GM13976 (cell line): ENCODE results near the gene COPS9.

Source experiments
- DNase-seq: peaks from one replicate; pipeline ENCODE4 v3.0.0; 2012; ENCODE audit warnings: low spot score
- in situ Hi-C: fragments of 300-500 bp; cut with MboI; formaldehyde crosslinking; loops from one replicate; pipeline ENCODE4 v1.12.0; 2022; ENCODE audit warnings: low sequenced_read_pairs, mixed read lengths, inconsistent platforms; ENCODE audit not compliant: unreplicated experiment
- TF ChIP-seq, protein P1 (sequence below): IDR thresholded peaks from 2 replicates; pipeline ENCODE4 v1.5.1; 2012; ENCODE audit warnings: borderline replicate concordance, mild to moderate bottlenecking; ENCODE audit not compliant: insufficient read depth; ENCODE audit errors: extremely low read depth, missing control alignments, control extremely low read depth

Gene COPS9

DNA sequence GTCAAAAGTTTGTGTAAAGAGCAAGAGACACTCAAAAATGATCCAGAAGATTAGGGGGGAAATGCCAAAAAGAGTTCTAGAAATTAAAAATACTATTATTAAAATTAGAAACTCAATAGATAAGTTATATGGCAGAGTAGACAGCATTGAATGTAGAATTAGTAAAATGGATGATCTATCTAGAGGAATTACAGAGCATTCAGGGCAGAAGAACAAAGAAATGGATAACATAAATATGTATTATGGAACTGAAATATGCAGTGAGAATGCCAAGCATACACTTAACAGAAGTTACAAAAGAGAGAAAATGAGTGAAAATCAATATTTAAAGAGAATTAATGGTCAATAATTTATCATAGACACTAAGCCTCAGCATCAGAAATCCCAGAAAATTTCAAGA is 49.5 kb downstream of the COPS9 start:
- TF ChIP-seq, protein P1, sequence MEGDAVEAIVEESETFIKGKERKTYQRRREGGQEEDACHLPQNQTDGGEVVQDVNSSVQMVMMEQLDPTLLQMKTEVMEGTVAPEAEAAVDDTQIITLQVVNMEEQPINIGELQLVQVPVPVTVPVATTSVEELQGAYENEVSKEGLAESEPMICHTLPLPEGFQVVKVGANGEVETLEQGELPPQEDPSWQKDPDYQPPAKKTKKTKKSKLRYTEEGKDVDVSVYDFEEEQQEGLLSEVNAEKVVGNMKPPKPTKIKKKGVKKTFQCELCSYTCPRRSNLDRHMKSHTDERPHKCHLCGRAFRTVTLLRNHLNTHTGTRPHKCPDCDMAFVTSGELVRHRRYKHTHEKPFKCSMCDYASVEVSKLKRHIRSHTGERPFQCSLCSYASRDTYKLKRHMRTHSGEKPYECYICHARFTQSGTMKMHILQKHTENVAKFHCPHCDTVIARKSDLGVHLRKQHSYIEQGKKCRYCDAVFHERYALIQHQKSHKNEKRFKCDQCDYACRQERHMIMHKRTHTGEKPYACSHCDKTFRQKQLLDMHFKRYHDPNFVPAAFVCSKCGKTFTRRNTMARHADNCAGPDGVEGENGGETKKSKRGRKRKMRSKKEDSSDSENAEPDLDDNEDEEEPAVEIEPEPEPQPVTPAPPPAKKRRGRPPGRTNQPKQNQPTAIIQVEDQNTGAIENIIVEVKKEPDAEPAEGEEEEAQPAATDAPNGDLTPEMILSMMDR = no peak
- DNase-seq = no peak
- in situ Hi-C loops = no loop called here
